Astrocyte of the spinal cord (primary cell): ENCODE measurements around the gene RAB5IF.

Experiments
- DNase-seq: peaks from one replicate; pipeline ENCODE4 v3.0.0; 2011; ENCODE audit warnings: low read depth, low spot score
- H3K4me3 ChIP-seq: 2 replicates; pipeline ENCODE4 v1.5.1; 2011; ENCODE audit warnings: low read depth, mild to moderate bottlenecking, low read length, moderate library complexity
- CTCF ChIP-seq: IDR thresholded peaks from 2 replicates; pipeline ENCODE4 v1.5.1; 2012; ENCODE audit warnings: low read depth, mild to moderate bottlenecking, low read length, inconsistent platforms
- in situ Hi-C: cut with HindIII; loops from 2 replicates; pipeline ENCODE4 v1.10.0; 2017; ENCODE audit warnings: low sequenced_read_pairs

Gene RAB5IF

GRCh38 chr20:36658300-36658699, 52.7 kb downstream of the RAB5IF start:
- in situ Hi-C loops = no loop called here
- no peak for TF ChIP-seq CTCF
- no peak overlapping the region for H3K4me3 ChIP-seq
- DNase-seq = no peak
